MG63 (cell line): ENCODE data around the gene DVL2. TPM values are rescaled to one million over a fixed set of nuclear protein-coding genes. Genes with fewer than 3 reads are reported as not detected.

Source experiments
- DNase-seq: peaks from one replicate; pipeline ENCODE4 v3.0.0-alpha.2; 2020
- H3K27me3 ChIP-seq: fragments of 250-450 bp; sonication (Bioruptor Pico); 2 replicates; pipeline ENCODE4 v1.5.1; 2020; ENCODE audit warnings: mild to moderate bottlenecking, moderate library complexity
- H3K36me3 ChIP-seq: fragments of 250-450 bp; sonication (Bioruptor Pico); 2 replicates; pipeline ENCODE4 v1.5.1; 2020; ENCODE audit warnings: mild to moderate bottlenecking, moderate library complexity
- H3K4me3 ChIP-seq: fragments of 250-450 bp; sonication (Bioruptor Pico); 2 replicates; pipeline ENCODE4 v1.5.1; 2020; ENCODE audit warnings: mild to moderate bottlenecking, moderate library complexity
- H3K9me3 ChIP-seq: fragments of 250-450 bp; sonication (Bioruptor Pico); 2 replicates; pipeline ENCODE4 v1.5.1; 2020; ENCODE audit warnings: mild to moderate bottlenecking, moderate library complexity
- total RNA-seq: library from RNA; depleted of rRNA; stranded (reverse); fragments of >200 nt; shearing (Covaris generic); gene quantifications from 2 replicates; pipeline ENCODE4 v1.2.3, GENCODE V29; 2014; ENCODE audit warnings: low replicate concordance; rRNA removed

Gene DVL2
- total RNA-seq, 1 experiment from 2014 or later = 26.2 TPM

GRCh38 chr17:7177191-7177953, 56.9 kb downstream of the DVL2 start:
- Histone ChIP-seq H3K27me3 (no peaks in the 10 kb centered on the region), H3K9me3 (peaks cover 4% of the 10 kb centered on the region; the same call in 1 of the 2 replicates), H3K4me3 (peak overlapping the region; percentile 26), H3K36me3 (no peaks in the 10 kb centered on the region)
- peak; percentile 48 for DNase-seq

- Histone ChIP-seq H3K27me3 (no peaks in the 10 kb centered on the region), H3K36me3 (no peaks in the 10 kb centered on the region), H3K4me3 (no peak overlapping the region), H3K9me3 (peaks cover 4% of the 10 kb centered on the region; the same call in 1 of the 2 replicates)
- DNase-seq = no peak
These were observed 57.5 kb downstream of the DVL2 start for GRCh38 chr17:7176841-7177190.

DNA sequence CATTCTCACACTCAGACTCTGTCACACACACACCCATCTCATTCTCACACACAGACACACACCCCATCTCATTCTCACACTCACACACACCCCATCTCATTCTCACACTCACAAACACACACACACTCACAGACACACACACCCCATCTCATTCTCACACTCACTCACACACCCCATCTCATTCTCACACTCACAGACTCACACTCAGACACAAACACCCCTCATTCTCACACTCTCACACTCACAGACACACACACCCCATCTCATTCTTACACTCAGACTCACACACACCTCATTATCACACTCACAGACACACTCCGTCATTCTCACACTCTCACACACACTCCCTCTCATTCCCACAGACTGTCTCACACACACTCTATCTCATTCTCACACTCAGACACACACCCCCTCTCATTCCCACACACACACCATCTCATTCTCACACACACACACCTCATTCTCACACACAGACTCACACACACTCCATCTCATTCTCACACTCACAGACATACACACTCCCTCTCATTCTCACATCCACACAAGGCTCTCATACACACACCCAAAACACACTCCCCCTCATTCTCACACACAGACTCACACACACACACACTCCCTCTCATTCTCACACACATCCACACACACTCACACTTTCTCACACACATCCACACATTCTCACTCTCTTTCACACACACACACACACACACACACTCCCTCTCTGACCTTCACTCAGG, 58.0 kb downstream of the DVL2 start:
- peaks cover 4% of the 10 kb centered on the region; the same call in 1 of the 2 replicates for H3K9me3 ChIP-seq
- no peaks in the 10 kb centered on the region for H3K36me3 ChIP-seq
- no peaks in the 10 kb centered on the region for H3K27me3 ChIP-seq
- no peak for DNase-seq
- H3K4me3 ChIP-seq = no peak overlapping the region

Other genes with a start within 250 kb of the DVL2 start
- gene ALOX12, start 238.5 kb downstream of the DVL2 start, total RNA-seq = not detected in 2 replicates
- 45.2 and 62.3 TPM in 2 replicates for gene RNASEK, start 221.9 kb downstream of the DVL2 start, total RNA-seq
- 0.36 TPM in 1 of 2 replicates, not detected in the other for gene BCL6B, start 211.5 kb downstream of the DVL2 start, total RNA-seq
- gene SLC16A13, start 198.5 kb downstream of the DVL2 start, total RNA-seq = 0.96 and 1.1 TPM in 2 replicates
- not detected in 2 replicates for gene SLC16A11, start 190.4 kb downstream of the DVL2 start, total RNA-seq
- gene CLEC10A, start 154.3 kb downstream of the DVL2 start, total RNA-seq = not detected in 2 replicates
- not detected in 2 replicates for gene ASGR2, start 119.7 kb downstream of the DVL2 start, total RNA-seq
- 0.13 TPM in 1 of 2 replicates, not detected in the other for gene ASGR1, start 55.1 kb downstream of the DVL2 start, total RNA-seq
- gene DLG4, start 14.7 kb downstream of the DVL2 start, total RNA-seq = 7.5 and 15.3 TPM in 2 replicates
- 240 and 427 TPM in 2 replicates for gene ACADVL, start 14.6 kb downstream of the DVL2 start, total RNA-seq
- gene PHF23, start 4.9 kb upstream of the DVL2 start, total RNA-seq = 34.4 and 62.7 TPM in 2 replicates
- 36.7 and 148 TPM in 2 replicates for gene GABARAP, start 7.9 kb upstream of the DVL2 start, total RNA-seq
- 7.8 and 24.7 TPM in 2 replicates for gene CTDNEP1, start 17.2 kb upstream of the DVL2 start, total RNA-seq
- 24.1 and 36.4 TPM in 2 replicates for gene ELP5, start 17.7 kb upstream of the DVL2 start, total RNA-seq
- gene CLDN7, start 28.0 kb upstream of the DVL2 start, total RNA-seq = not detected in 2 replicates
- gene SLC2A4, start 47.2 kb upstream of the DVL2 start, total RNA-seq = not detected in 2 replicates
- 6.2 and 6.5 TPM in 2 replicates for gene YBX2, start 60.1 kb upstream of the DVL2 start, total RNA-seq
- 1,208 and 1,396 TPM in 2 replicates for gene EIF5A, start 73.1 kb upstream of the DVL2 start, total RNA-seq
- gene GPS2, start 80.8 kb upstream of the DVL2 start, total RNA-seq = 37.3 and 55.3 TPM in 2 replicates
- gene NEURL4, start 94.8 kb upstream of the DVL2 start, total RNA-seq = 8.5 and 11.7 TPM in 2 replicates
- 0.20 TPM in 1 of 2 replicates, not detected in the other for gene ACAP1, start 102.0 kb upstream of the DVL2 start, total RNA-seq
- gene KCTD11, start 117.6 kb upstream of the DVL2 start, total RNA-seq = 5.0 and 6.5 TPM in 2 replicates
- not detected in 2 replicates for gene TMEM95, start 120.6 kb upstream of the DVL2 start, total RNA-seq
- gene TNK1, start 146.6 kb upstream of the DVL2 start, total RNA-seq = not detected in 2 replicates
- gene PLSCR3, start 160.0 kb upstream of the DVL2 start, total RNA-seq = 2.8 and 7.3 TPM in 2 replicates
- 3.6 and 52.0 TPM in 2 replicates for gene TMEM256, start 169.6 kb upstream of the DVL2 start, total RNA-seq
- gene NLGN2, start 173.3 kb upstream of the DVL2 start, total RNA-seq = 0.54 and 1.0 TPM in 2 replicates
- gene SPEM1, start 185.8 kb upstream of the DVL2 start, total RNA-seq = not detected in 2 replicates
- not detected in 2 replicates for gene SPEM2, start 191.1 kb upstream of the DVL2 start, total RNA-seq
- gene SPEM3, start 194.3 kb upstream of the DVL2 start, total RNA-seq = not detected in 2 replicates
- gene TMEM102, start 200.9 kb upstream of the DVL2 start, total RNA-seq = 0.33 and 0.76 TPM in 2 replicates
- not detected in 2 replicates for gene FGF11, start 205.0 kb upstream of the DVL2 start, total RNA-seq
- gene CHRNB1, start 210.5 kb upstream of the DVL2 start, total RNA-seq = 0.20 and 6.2 TPM in 2 replicates
- gene ZBTB4, start 245.1 kb upstream of the DVL2 start, total RNA-seq = 5.3 and 6.0 TPM in 2 replicates
- not detected in 2 replicates for gene SLC35G6, start 246.9 kb upstream of the DVL2 start, total RNA-seq
- 11.5 and 16.2 TPM in 2 replicates for gene POLR2A, start 249.8 kb upstream of the DVL2 start, total RNA-seq